ENCODE results near the gene CDY2B.
"Not testable (repeated sequence)": the region's sequence is repeated elsewhere in the genome, so short reads cannot be mapped to it uniquely, and the experiment has no call there.

Gene CDY2B, protein sequence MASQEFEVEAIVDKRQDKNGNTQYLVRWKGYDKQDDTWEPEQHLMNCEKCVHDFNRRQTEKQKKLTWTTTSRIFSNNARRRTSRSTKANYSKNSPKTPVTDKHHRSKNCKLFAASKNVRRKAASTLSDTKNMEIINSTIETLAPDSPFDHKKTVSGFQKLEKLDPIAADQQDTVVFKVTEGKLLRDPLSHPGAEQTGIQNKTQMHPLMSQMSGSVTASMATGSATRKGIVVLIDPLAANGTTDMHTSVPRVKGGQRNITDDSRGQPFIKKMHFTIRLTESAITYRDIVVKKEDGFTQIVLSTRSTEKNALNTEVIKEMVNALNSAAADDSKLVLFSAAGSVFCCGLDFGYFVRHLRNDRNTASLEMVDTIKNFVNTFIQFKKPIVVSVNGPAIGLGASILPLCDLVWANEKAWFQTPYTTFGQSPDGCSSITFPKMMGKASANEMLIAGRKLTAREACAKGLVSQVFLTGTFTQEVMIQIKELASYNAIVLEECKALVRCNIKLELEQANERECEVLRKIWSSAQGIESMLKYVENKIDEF

DNA sequence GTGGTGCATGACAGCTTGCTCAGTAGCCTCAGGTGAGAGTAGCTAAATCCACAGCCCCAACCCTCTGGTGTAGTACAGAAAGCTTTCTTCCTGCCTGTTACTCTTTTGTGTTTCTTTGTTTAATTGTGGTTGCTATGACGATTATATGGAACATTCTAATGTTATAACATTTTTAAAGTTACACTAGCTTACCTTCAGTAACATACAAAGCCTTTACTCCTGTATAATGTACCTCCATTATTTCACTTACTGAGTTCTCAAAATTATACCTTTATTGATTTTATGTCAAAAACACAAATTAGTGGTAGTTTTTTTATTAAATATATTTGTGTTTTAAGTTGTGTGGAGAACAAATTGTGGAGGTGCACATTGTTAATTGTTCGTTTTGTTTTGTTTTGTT is at the start of gene CDY2B:
CDY2B (minus strand) TSS at position 101 of the 400 bp plus-strand sequence. CDS start 328 bp downstream, outside the sequence.
- not testable (repeated sequence) for DNase-seq (ENCODE audit: low read depth in 2 of 2)

DNA sequence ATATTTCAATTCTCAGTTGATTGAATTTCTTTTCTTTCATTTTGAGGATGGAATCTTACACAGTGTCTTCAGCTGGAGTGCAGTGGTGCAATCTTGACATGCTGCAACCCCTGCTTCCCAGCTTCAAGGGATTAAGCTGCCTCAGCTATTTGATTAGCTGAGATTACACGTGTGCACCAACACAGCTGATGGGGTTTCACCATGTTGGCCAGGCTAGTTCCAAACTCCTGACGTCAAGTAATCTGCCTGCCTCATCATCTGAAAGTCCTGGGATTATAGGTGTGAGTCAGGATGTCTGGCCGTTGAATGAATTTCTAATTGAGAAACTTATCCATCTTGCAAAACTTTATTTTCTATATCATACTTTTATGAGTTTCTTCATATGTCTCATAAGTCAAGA is 28.0 kb upstream of the CDY2B start:
- DNase-seq (ENCODE audit: low read depth in 2 of 2) = not testable (repeated sequence)

DNA sequence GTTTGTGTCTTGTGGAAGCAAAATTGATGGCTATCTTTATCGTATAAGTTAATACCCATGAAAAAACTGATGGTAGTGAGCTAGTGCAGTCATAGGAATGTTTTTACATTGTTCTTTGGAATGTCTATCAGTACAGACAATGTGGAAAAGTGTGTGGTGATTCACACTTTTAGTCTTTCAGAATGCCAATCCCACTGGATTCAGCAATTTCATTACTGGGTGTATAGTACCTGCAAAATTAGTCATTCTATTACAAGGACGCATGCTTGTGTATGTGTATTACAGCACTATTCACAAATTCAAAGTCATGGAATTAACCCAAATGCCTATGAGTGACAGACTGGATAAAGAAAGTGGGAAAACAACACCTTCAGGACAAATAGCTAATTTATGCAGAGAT is 27.3 kb upstream of the CDY2B start:
- not testable (repeated sequence) for DNase-seq (ENCODE audit: low read depth in 2 of 2)

DNA sequence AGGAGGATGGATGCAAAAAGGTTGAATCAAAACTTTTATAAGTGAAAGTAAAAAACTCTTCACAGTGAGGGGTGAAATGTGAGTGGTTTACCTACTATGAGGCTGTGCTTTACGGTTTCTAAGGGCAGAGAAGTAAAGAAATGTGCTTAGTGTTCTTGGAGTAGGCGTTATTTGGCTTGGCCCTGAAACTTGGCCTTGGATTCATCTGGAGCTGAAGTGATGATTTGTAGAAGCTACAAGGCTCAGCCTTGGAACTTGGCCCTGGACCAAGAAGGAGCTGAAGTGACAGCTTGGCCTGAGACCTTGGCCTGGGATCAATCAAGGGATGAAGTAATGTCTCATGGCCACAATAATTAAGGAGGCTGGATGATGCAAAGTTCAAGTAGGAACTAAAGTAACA is 1.7 kb upstream of the CDY2B start:
- DNase-seq (ENCODE audit: low read depth in 2 of 2) = not testable (repeated sequence)

DNA sequence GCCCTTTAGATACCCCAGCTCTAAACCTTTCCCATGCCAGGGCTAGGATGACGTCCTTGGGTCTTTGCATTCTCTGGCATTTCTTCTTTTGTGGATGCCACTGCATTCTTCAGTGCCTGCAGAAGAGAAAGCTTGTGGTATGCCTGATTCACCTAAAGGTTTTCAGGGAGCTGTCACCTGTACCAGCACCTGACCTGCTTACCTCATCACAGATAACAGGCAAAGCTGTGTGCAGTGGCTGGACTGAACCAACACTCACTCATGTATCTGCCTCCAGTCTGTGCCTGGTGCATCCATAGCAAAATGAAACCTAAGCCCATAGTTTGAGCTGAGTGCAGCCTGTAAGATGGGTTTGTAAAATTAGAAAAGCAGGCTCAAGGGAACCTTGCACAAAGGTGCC is 3.3 kb downstream of the CDY2B start:
- DNase-seq (ENCODE audit: low read depth in 2 of 2) = not testable (repeated sequence)

DNA sequence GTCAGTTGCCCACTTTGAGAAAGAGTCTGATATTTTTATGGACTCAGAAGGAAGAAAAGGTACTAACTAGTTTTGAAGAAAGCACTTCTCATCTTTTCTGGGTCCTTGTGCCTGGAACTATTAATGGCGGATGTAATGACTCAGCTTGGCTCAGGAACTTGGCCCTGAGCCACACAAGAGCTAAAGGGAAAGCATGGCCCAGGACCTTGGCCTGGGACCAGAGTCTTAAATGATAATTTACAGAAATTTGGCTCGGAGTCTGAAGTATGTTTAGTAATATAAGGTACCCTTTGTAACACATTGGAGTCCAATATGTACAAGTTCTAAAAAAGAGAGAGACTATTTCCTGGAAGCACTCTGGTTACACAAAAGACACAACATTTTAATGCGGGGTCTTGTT is 4.6 kb downstream of the CDY2B start:
- not testable (repeated sequence) for DNase-seq (ENCODE audit: low read depth in 2 of 2)

DNA sequence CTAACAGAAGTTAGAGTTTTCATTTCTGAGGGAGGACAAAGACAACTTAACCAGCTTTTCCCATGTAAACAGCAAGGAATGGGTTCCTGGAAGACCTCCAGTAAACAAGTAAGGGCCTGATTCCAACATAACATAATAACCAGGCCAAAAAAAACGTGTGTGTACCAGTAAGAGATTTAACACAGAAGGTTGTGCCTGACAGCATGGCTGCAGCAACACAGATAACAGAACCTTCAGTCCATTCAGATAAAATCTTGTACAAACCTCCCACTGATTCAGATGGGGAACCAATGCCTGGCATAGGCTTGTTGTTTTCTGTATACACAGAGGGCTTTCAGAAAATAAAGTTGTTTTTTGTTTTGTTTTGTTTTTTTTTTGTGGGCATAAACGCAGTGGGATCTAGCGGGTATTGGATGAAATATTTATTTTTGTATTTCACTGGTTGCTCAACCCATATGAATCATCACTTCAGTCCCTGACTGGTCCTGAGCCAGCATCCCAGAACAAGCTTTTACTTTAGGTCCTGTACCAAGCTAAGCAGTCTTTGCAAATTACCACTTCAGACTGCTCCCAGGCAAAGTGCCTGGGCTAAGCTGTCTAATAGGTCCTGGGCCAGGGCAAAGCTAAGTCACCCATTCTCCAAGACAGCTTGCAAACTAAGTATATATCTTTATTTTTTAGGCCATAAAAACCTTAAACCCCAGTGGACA is 8.7 kb downstream of the CDY2B start:
- DNase-seq (ENCODE audit: low read depth in 2 of 2) = not testable (repeated sequence)

DNA sequence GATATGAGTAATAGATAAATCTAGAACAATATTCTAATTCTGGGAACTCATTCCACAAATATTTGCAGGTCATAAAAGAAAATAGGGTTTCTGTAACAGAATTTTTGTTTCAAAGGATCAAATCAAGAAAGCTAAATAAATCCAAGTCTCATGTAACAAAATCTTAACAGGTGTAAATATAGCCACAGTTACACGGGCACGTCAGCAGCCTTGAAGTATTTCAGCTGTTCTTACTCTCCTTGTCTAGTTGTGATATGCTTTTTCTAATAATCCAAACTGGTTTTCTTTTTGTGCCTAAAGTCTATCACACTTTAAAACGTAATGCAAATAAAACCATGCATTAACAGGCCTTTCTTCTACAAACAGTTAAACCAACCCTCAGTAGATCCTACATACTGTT is 9.3 kb downstream of the CDY2B start:
- DNase-seq (ENCODE audit: low read depth in 2 of 2) = not testable (repeated sequence)

DNA sequence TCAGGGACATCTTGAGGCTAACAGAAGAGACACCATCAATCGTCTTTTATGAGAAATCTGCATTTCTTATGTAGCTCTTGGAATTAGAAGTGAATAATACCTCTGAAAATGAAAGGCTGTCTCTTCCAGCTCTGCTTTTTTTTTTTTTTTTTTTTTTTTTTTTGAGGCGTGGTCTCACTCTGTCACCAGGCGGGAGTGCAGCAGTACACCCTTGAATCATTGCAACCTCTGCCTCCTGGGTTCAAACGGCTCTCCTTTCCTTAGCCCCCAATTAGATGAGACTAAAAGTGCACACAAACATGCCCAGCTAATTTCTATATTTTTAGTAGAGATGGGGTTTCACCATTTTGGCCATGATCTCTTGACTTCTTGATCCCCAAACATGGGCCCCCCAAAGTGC is 12.2 kb downstream of the CDY2B start:
- not testable (repeated sequence) for DNase-seq (ENCODE audit: low read depth in 2 of 2)

DNA sequence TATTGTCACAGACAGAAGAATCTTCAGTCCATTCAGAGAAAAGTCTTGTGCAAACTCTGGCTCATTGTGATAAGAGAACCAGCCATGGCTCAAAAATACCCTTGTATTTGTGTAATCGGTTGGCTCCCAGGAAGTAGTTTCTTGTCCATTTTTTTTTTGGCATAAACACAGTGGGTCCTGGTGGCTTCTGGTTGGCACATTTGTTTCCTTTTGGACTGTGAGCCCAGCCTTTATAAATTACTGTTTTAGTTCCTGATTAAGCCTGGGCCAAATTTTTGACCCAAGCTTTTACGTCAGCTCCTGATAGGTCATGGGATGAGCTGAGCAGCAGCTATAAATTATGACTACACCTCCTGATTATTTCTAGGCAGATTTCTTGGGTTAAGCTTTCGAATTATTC is 19.4 kb downstream of the CDY2B start:
- DNase-seq (ENCODE audit: low read depth in 2 of 2) = not testable (repeated sequence)

DNA sequence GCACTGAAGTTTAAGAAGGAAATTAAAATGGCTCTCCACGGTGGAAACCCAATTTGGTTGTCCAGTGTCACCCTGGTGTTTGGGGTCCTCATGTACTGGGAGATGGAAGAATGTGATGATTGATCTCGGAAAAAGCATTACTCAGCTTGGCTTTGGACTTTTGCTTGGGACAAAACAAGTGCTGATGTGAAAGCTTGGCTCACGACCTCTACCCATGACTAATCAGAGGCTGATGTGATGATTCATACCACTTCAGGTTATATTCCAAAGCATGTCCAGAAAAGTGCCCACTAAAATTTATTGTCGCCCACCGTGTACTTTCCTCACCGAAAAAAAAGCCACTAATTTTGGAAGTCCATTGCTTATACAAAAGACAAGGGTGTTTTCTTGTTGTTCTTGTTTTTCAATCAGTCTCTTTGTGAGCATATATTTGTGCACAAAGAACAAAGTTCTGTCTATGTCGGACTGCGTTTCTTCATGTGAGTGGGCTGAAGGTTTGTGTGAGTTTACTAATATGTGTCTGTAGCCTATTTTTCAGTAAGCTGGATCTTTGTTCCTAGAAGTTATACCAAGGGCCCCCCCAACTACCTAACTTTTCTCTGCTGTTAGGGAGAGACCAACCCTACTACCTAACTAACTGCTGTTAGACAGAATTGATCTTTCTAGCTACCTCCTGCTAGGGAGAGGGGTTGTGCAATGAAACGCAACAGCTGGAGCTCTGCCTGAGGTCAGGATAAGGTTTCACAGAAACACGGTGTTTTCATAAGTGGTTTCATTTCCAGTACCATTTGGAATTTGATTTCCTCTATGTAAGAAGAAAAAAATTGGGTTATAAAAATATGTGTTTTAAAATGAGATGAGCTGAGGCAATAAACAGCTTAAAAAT is 22.8 kb downstream of the CDY2B start:
- not testable (repeated sequence) for DNase-seq (ENCODE audit: low read depth in 2 of 2)

DNA sequence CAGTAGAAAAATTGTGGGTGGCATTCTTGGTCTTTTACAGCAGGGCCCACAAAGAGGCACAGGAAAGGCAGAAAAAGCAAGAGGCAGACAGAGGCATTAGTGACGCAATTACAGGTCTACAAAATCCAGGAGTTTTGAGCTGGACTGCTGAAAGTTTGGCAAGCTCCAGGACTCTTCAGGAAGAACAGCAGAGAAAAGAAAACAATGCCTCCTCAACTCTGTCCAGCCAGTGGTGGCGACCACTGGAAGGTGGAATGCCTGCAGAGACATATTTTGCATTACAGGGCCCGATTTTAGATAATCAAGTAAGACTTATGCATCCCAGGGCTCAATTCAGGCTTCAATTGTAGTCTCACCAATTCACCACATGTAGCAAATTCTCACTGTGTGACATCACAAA is 23.5 kb downstream of the CDY2B start:
- not testable (repeated sequence) for DNase-seq (ENCODE audit: low read depth in 2 of 2)

DNA sequence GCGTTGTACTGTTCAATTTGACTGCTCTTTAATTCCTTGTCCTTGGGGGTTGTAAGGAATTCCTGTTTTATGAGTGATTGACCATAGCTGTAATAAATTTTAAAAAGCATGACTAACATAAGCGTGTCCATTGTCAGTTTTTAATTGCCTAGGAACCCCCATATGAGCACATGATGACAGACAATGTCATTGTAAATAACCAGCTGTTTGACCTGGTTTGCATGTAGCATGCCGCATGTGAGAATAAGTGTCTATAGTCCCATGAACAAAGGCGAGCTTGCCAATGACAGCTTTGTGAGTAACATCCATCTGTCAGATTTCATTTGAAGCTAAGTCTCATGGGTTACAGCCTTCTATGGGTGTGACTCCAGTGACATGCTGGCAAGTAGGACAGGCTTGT is 30.9 kb downstream of the CDY2B start:
- not testable (repeated sequence) for DNase-seq (ENCODE audit: low read depth in 2 of 2)

DNA sequence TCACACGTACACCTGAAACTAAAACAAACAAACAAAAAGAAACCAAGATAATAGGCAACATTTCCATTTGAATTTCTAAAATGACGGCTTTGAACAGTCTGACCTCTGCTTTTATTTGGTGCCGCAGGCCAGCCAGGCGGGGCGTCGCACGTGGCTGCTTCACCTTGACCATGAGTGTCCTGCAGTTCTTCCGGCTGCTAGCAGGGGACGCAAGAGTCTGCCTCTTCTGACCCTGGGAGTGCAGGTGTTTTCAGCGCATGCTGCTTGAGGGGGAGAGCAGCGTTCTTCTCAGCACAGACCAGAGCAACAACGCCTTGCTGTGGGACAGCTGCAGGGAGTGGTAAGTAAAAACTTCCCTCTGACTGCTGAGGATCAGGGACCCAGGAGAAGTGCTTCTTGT is 47.9 kb downstream of the CDY2B start:
- not testable (repeated sequence) for DNase-seq (ENCODE audit: low read depth in 2 of 2)

All from stimulated activated CD8-positive, alpha-beta memory T cell treated with anti-CD3 and anti-CD28 coated beads, Interleukin-2, amount 100 ng/mL, for 1 hour (primary cell).